Peyer's patch (tissue), 4 donors: Measurements from ENCODE around the gene RSPH10B2. TPM values are rescaled to one million over a fixed set of nuclear protein-coding genes. Genes with fewer than 3 reads are reported as not detected.
A peak's percentile ranks its signal among the peaks of the same experiment; 100 is the strongest.
"Not testable (repeated sequence)": the region's sequence is repeated elsewhere in the genome, so short reads cannot be mapped to it uniquely, and the experiment has no call there.

Source experiments
- DNase-seq, 3 donors: peaks; one replicate each; pipeline ENCODE4 v3.0.0-alpha.2; 2017 to 2019
- H3K27ac ChIP-seq, 4 donors: fragments of 200-600 bp; sonication (generic); one replicate each; pipeline ENCODE4 v1.5.1; 2016 to 2019
- H3K27me3 ChIP-seq, 2 donors: fragments of 200-600 bp; sonication (generic); one replicate each; pipeline ENCODE4 v1.5.1; 2019
- H3K36me3 ChIP-seq, 3 donors: fragments of 200-600 bp; sonication (generic); one replicate each; pipeline ENCODE4 v1.5.1; 2016 to 2019
- H3K4me1 ChIP-seq, 4 donors: fragments of 200-600 bp; sonication (generic); one replicate each; pipeline ENCODE4 v1.5.1; 2016 to 2019
- H3K4me3 ChIP-seq, 4 donors: fragments of 200-600 bp; sonication (generic); 1 replicate in 3 of 4; 2 replicates in 1 of 4; pipeline ENCODE4 v1.5.1; 2016 to 2019; ENCODE audit warnings: mild to moderate bottlenecking in 1 of 4
- H3K9me3 ChIP-seq, 4 donors: fragments of 200-600 bp; sonication (generic); one replicate each; pipeline ENCODE4 v1.5.1; 2016 to 2019; ENCODE audit warnings: mild to moderate bottlenecking in 1 of 4
- CTCF ChIP-seq, 6 experiments: fragments of 450-650 bp in 4 of 6; fragments of 200-600 bp in 2 of 6; sonication (generic) in 1 of 6; IDR thresholded peaks; one replicate each; pipeline ENCODE4 v1.5.1; 2017 to 2019; ENCODE audit warnings: antibody characterized with exemption in 6 of 6, mild to moderate bottlenecking in 3 of 6, moderate library complexity in 1 of 6
- POLR2A ChIP-seq, 2 donors: fragments of 450-650 bp; IDR thresholded peaks; one replicate each; pipeline ENCODE4 v1.5.1; 2017; ENCODE audit warnings: antibody characterized with exemption in 2 of 2, mild to moderate bottlenecking in 2 of 2, moderate library complexity in 2 of 2
- total RNA-seq, 4 donors: library from RNA; depleted of rRNA; stranded (reverse); fragments of >200 nt; gene quantifications; one replicate each; pipeline ENCODE4 v1.1.0, GENCODE V29; 2016

Gene RSPH10B2
- total RNA-seq, 4 donors from 2014 or later = not detected

DNA sequence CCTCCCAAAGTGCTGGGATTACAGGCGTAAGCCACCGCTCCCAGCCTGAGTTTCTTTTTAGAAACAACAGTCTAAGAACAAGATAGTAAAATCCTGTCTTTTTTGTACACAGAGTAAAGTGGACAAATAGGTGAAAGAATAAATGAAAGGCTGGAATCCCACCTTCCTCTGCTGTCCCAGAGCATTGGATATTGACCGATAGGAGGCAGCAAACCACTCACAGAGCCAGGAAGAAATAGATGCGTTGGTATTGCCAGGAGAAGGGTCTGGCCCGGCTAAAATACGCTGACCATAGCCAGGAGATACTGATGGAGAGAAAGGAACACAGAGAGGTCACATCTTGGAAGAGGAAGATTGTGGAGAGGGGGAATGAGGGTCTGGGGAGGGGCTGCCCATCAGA is 35.8 kb upstream of the RSPH10B2 start:
- H3K36me3 ChIP-seq = no peaks in the 10 kb centered on the region
- H3K9me3 ChIP-seq = no peaks in the 10 kb centered on the region
- H3K4me3 ChIP-seq = no peak overlapping the region
- no peak overlapping the region for H3K27ac ChIP-seq
- no peaks in the 10 kb centered on the region for H3K4me1 ChIP-seq
- TF ChIP-seq POLR2A (IDR thresholded peaks at IDR 0.05) (no peak), CTCF (IDR thresholded peaks at IDR 0.05) (peak in 1 of 6 experiments; percentile 3)
- no peak for DNase-seq
- no peaks in the 10 kb centered on the region for H3K27me3 ChIP-seq

- not testable (repeated sequence) for H3K27me3 ChIP-seq, DNase-seq, H3K36me3 ChIP-seq, H3K4me3 ChIP-seq, H3K9me3 ChIP-seq, H3K4me1 ChIP-seq
- H3K27ac ChIP-seq = peak overlapping the region in 1 of 4 donors; percentile 71
These were observed 29.6 kb upstream of the RSPH10B2 start for GRCh38 chr7:6724351-6724750.

DNA sequence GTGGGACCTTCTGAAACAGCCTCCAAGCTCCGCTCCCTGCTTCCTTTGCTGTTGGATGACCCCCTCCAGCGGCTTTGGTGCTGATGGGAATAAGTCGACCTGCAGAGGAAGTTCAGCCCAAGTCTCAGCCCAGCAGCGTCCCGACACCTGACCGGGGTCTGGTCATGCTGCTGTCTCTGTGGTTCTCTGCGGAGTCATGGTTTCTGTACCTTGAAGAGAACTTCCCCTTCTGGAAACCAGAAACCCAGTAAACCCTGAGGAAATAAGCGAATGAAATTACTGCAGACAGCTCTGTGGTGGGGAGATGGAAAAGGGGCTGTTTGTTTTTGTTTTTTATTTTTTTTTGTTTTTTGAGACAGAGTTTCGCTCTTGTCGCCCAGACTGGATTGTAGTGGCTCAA is 28.9 kb upstream of the RSPH10B2 start:
- DNase-seq = peak in 2 of 3 donors; percentile 83 to 84
- peak overlapping the region in 1 of 4 donors; percentile 71 for H3K27ac ChIP-seq
- H3K9me3 ChIP-seq = no peaks in the 10 kb centered on the region
- no peak overlapping the region for H3K4me3 ChIP-seq
- H3K36me3 ChIP-seq = no peaks in the 10 kb centered on the region
- no peaks in the 10 kb centered on the region for H3K4me1 ChIP-seq
- TF ChIP-seq CTCF (IDR thresholded peaks at IDR 0.05) (no peak), POLR2A (IDR thresholded peaks at IDR 0.05) (no peak)
- no peaks in the 10 kb centered on the region for H3K27me3 ChIP-seq

GRCh38 chr7:6726341-6726740 is 27.6 kb upstream of the RSPH10B2 start:
- H3K36me3 ChIP-seq, H3K9me3 ChIP-seq, DNase-seq, H3K4me1 ChIP-seq, H3K27me3 ChIP-seq, H3K4me3 ChIP-seq: not testable (repeated sequence)
- peak overlapping the region in 1 of 4 donors; percentile 71 for H3K27ac ChIP-seq

DNA sequence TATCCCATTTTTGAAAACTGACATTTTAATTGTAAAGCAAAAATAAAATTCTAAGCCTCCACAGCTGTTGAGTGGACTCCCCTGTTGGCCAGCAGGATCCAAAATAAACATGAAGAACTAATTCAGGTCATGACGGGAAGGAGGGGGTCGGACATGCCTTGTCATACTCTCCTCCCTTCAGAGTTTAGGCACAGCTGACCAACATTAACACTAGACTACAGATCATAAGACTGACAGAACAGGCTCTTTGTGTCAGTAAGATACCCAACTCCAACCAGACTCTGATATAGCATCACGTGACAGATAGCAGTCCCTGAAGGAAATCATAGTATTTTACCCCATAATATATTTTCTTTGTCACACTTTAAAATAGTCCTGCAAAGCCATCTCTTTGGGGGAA is 26.2 kb upstream of the RSPH10B2 start:
- Histone ChIP-seq H3K27me3 (no peaks in the 10 kb centered on the region), H3K27ac (no peak overlapping the region), H3K4me3 (no peak overlapping the region), H3K36me3 (peaks cover 0 to 5% (median 0%) of the 10 kb centered on the region in 3 donors), H3K4me1 (peaks cover 0 to 5% (median 2%) of the 10 kb centered on the region in 4 donors), H3K9me3 (no peaks in the 10 kb centered on the region)
- TF ChIP-seq POLR2A (IDR thresholded peaks at IDR 0.05) (no peak), CTCF (IDR thresholded peaks at IDR 0.05) (no peak)
- no peak for DNase-seq

GRCh38 chr7:6728893-6729491 is 24.9 kb upstream of the RSPH10B2 start:
- not testable (repeated sequence) for H3K27me3 ChIP-seq, H3K4me1 ChIP-seq, H3K9me3 ChIP-seq, DNase-seq
- Histone ChIP-seq H3K4me3 (peak overlapping the region; percentile 74 to 88 (median 86)), H3K27ac (peak overlapping the region; percentile 77 to 81 (median 78)), H3K36me3 (peaks cover 0 to 17% (median 0%) of the 10 kb centered on the region in 3 donors)

GRCh38 chr7:6729492-6730342 is 24.2 kb upstream of the RSPH10B2 start:
- H3K4me3 ChIP-seq = peak overlapping the region; percentile 74 to 88 (median 86)
- TF ChIP-seq POLR2A (IDR thresholded peaks at IDR 0.05) (peak in 1 of 2 donors; percentile 39), CTCF (IDR thresholded peaks at IDR 0.05) (peak in 1 of 6 experiments; percentile 4)

More at GRCh38 chr7:6729492-6730342, 24.2 kb upstream of the RSPH10B2 start:
- H3K27ac ChIP-seq = peak overlapping the region; percentile 77 to 81 (median 78)
- H3K4me1 ChIP-seq = peaks cover 0 to 5% (median 2%) of the 10 kb centered on the region in 4 donors
- no peaks in the 10 kb centered on the region for H3K27me3 ChIP-seq
- no peaks in the 10 kb centered on the region for H3K9me3 ChIP-seq
- DNase-seq = peak; percentile 87 to 96 (median 91)
- H3K36me3 ChIP-seq = peaks cover 0 to 23% (median 0%) of the 10 kb centered on the region in 3 donors
